NCI-H146 treated with DMSO at 0.1 percent for 48 hours (cell line): ENCODE results near the gene RNF152.

Experiments used
- DNase-seq: peaks from one replicate; lab custom pipeline; 2025; ENCODE audit not compliant: unreplicated experiment; lab: John Stamatoyannopoulos, UW

Gene RNF152

DNA sequence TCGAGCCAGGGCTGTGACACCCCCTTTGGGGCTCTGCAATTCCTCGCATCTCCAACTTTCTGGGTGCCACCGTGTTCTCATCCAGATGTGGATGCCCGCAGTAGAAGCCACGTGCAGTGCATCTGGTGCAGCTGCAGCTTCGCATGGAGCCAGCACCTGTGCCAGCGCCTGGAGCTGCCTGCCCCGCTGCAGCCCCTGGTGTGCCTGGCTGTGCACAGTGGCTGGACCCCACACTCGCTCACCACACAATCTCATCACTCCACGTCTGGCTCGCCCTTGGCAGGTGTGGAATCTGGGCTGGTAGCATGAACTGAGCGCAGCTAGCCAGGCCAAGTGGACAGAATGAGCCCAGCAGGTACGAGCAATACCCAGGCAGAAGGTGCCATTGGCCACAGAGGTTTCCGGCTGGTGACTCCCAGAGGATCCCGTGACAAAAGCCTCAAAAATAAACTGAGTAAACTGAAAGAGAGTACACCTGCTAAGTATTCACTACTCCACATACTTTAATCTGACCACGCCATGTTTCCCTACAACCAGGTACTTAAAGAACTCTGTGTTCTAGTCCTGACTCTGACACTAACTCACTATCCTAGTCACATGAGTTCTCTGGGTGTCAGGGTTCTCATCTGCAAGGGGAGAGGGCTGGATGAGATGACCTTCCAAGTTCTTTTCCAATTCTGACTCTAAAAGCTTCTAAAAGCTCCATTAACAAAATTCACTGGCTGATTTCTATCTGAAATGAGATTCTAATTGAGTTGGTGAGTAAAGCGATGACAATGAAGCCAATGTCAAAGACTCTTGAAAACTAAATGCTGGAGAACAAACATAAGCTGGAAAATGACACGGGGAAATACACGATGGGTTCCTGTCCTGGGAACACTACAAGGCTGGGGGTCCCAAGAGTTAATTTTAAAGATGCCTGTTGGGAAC lies 37.1 kb downstream of the RNF152 start:
- no peak for DNase-seq

DNA sequence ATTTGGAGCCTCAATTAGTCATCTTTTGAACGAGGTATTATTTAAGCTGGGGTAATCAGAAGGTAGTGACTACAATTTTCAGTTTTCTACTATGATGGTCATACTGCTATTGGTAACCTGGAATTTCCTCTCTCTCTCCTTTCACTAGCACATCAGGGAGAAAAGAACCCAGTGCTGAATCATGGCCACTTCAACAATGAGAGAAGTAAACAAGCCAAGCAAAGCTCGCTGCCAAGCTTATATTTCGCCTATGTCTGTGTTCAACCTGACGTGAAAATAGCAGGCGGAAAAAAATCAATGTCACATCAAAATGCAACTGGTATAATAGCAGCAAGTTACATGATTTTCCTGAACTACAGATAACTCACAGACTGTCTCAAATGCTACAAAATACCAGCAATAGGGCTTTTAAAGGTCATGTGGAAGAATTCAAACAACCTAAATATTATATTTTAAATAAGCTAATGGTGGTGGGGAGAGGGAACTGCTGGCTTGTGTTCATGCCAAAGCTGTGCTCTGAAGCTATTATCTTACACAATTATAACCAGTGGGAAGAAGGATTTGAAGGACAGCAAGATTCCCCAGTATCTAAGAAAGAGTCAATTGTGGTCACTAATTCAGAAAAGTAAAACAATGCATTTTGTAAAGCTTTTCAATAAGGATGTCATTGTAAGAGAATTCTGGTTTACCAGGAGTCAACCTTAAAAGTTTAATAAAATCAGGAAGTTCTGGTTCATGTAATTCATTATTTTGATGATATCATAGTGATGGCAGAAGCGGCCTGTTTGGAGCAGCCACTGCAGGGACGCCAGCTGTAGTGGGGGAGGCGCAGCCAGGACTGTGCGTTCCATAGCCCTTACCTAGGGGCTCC lies 38.0 kb downstream of the RNF152 start:
- DNase-seq: no peak

DNA sequence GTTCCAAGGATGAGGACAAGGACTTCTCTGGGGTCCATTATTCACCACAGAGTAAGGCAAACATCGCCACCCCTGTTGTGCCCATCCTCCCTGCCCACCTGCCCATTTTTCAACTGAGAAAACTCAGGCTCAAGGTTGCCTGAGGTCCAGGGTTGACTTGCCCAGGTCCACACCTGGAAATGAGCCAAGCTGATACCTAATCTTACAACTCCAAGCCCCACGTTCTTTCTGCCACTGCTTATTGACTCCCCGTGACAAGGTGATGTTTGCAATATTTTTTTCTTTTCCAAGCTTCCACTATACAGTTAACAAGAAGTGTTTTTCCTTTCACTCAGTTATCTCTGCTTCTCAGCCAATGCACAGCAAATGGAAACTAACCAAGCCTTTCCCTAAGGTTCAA lies 39.0 kb downstream of the RNF152 start:
- no peak for DNase-seq

DNA sequence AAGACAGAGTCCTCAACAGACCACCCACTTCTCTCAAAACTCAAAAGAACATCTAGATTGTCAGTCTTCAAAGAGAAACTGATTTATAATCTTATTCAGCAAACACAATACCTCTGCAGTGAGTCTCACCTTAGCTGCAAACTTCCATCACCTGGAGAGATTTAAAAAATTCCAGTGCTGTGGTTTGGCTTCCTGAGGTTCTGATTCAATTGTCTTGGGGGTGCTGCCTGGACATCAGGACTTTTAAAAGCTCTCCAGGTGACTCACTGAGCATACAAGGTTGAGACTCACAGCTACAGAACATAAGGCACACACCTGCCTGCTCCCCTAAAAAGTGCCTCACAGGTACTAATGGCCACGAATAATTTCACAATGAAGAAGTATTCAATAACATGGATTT lies 40.3 kb downstream of the RNF152 start:
- no peak for DNase-seq

DNA sequence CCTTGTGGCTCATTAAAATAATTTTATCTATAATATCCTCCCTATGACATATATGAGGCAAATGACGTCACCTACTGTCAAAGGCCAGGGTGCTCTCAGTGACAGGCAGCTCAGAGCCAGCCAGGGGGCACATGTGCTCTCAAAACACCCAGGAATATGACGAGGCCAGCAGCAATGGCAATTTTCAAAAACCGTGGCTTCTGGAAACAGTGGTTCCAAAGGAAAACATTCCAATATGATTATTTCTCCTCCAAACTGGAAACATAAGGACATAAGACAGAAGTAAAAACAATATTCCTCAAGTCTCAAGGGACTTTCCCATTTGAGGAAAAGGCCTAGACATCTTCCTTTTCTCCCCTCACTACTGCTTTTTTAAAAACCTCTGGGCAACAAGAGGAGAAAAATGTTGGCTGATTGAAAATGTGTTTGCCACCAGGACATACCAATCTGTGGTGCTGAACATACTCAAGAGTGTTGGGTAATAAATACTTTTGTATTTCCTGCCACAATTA lies 40.8 kb downstream of the RNF152 start:
- no peak for DNase-seq

DNA sequence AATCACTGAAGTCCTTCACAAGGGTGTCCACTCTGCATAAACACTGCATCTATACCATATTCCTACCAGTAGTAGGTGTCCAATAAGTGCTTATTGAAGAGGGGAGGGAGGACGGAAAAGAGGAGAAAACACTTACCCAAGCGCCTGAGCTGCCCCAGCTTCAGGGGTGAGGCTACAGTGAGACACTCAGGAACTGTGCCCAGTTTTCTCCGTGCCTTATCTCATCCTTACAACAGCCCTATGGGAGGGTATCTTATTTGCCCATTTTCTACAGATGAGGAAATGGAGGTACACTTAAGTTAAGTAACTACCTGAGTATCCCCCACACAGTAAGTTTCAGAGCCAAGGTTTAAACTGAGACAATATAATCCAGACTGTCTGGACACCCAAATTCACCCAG lies 41.5 kb downstream of the RNF152 start:
- DNase-seq: no peak

DNA sequence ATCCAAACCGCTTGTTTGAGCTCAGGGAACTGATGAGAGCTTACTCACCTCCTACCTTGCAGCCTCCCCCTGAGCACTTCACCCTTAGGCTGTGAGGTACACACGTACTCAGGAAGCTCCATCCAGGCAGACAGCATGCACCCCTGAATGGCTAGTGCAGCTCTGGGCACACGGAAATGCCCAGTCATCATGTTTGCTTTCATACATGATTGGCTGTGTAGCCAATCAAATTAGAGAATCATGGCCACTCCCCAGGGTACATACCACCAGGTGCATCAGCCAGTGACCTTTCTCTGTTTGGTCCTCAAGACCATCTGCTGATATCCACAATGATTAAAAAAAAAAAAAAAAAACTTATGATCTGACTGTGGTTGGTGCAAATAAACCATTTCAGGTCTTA lies 42.1 kb downstream of the RNF152 start:
- no peak for DNase-seq

DNA sequence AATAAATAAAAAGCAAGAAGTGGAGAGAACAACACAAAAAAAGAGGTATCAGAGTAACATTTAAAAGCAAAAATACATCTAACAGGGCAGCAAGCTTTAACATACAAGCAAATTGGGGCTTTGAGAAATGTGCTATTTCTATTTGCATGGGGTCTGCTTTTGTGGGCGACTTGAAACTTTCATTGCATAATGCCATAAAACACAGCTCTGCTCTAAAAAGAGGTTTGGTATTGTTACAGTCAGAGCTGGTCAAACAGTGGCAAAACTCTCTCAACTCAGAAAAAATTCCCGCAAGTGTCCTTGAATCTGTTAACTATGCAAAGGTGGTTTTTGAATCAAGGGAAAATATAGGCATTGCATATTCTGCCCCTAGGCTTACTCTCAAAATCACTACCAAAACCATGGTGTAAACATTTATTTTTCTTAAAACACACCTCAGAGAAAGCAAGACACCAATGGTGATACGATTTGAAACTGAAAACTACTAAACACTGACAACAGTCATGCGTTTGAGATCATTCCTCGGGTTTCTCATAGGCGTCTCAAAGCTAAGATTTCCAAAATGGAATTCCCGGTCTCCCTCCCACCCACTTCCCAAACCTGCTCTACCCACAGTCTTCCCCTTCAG lies 45.5 kb downstream of the RNF152 start:
- no peak for DNase-seq

DNA sequence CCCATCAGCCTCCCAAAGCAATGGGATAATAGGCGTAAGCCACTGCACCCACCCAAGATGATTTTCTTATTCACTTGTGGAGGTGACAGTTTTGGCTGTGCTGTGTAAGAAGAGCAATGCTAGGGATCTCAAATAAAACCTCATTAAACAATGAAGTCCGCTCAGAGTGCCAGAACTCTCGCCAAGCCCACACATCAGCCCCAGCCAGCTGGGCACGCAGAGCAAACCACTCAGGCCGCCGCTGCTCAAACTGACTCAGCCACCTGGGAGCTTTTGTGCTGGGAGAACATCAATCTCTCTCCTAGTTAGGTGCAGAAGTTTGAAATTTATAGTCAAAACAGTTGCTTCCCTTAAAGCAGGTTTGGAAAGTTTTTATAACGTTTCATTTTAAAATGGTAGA lies 47.6 kb downstream of the RNF152 start:
- no peak for DNase-seq

DNA sequence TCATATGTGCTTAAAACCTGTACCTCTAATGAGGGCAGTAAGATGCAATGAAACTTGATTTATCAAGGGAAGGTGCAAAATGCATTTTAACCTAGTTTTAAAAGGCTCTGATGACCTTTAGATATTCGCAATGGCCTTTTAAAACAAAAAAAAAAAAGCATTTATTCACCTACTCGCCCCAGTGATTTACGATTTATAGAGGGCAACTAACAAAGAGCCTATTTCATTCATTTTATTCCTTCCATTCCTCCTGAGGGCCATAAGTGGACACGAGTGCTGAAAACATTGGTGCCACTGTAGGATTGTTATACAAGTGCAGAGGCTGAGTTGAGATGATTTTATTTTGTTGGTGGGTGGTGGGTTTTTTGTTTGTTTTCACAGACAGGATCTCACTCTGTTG lies 48.1 kb downstream of the RNF152 start:
- no peak for DNase-seq

DNA sequence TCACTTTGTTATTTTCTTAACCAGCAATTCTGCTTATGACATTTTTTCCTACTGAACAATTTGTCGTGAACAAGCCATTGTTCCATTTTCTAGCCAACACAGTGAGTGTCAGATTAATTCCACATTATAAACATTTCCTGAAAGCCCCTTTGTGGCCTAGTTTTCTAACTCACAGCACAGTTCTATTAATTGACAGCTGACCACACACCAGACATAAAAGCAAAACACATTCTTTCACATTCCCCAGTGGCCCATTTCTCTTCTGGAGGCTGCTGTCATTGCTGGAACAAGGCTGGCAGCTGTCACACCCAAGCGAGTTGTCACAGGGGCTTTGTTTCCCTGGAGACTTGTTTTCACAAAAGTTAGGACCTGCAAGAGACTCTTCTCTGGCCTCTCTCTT lies 50.7 kb downstream of the RNF152 start:
- no peak for DNase-seq

DNA sequence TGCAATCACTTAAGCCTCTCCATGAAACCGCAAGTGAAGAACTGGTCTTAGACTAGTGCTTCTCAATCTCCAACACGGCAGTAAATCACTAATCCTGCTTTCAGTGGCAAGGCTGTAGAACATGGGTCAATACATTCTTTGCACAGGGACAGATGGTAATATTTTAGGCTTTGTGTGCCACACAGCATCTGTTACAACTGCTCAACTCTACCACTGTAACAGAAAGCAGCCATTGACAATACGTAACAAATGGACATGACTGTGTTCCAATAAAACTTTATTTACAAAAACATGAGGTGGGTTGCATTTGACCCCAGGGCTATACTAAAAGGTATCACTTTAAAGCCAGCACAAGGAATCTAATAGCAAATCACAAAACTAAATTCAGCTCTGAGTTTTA lies 51.1 kb downstream of the RNF152 start:
- no peak for DNase-seq

DNA sequence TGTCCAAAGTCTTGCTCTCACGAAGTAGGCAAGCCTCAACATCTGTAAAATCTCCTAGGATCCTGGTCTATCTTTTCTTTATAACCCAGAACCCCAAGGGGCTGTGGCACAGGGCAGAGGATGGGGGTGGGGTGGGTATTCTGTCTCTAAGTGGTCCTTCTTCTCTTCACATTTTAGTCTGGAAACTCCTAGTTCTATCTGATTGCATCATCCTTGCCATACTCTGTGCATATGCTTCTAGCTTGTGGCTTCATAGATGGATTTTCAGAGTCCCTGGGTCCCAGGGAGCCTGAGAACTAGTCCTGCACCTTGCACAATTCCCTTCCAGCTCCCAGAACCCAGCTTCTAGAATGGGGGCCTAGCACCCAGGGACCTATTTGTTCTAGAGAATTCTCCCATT lies 52.5 kb downstream of the RNF152 start:
- DNase-seq: no peak

DNA sequence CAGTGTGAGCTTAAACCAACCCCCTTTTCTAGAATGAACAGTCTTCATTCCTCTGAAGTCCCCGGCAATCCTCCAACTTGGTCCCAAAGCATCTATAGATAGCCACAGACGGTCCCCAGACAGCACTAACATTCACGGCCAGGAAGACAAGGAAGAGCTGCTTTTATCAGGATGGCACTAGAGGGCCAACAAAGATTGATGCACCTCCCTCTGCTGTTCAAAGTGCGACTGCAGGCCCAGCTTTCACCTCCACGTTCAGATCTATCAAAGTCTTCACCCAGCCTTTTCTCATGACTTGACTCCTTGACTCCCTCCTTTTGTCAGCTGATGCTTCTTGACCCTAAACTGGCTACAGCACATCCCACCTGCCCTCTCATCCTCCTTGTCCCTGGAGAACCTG lies 54.3 kb downstream of the RNF152 start:
- no peak for DNase-seq

DNA sequence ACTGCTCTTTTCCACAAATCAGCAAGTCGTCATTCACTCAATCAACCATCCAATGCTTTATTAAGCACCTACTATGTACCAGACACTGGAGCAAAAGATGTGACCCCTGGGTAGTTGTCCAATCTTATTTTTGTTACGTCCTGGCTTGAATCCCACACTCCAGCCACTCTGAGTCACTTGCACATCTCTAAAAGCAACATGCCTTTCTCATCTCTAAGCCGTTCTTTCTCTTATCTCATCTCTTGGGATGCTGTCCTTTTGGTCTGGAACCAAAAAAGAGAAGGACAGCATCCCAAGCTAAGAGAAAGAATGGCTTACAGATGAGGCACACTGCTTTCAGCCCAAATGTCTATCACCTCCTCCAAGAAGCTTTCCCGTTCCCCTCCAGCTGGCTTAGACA lies 58.8 kb downstream of the RNF152 start:
- no peak for DNase-seq

DNA sequence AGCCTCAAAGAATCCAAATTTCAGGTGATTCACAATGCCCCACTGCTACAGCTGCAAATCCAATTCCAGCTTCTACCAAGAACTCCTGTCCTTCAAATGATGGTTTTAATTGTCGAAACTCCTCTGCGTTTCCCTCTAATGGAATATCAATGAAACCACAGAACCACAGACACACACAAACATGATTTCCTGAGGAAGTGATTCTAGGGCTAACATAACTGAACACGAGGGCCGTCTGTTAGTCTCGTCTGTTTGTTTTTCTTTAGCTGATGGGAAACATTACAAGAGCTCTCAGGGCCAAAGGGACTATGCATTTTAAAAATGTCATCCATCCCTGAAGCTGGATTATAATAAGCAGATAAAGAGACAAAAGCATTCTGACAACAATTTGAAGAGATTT lies 59.4 kb downstream of the RNF152 start:
- no peak for DNase-seq

DNA sequence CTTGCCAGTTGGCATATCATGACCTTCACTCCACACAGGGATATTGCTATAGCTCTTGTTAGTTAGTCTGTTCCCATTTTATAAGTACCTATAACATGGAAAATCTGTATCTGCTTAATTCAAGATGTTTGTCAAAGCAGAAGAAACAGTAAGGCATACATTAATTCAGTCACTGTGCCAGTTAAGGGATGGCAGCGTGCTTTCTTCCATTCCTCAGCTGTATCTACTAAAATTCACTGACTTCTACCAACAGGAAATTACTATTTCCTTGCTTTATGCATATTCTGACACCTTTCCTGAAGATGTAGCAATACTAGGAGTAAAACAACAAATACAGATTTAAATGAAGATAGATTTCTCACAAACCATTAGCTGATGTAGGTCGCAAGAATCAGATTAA lies 59.9 kb downstream of the RNF152 start:
- DNase-seq: no peak

DNA sequence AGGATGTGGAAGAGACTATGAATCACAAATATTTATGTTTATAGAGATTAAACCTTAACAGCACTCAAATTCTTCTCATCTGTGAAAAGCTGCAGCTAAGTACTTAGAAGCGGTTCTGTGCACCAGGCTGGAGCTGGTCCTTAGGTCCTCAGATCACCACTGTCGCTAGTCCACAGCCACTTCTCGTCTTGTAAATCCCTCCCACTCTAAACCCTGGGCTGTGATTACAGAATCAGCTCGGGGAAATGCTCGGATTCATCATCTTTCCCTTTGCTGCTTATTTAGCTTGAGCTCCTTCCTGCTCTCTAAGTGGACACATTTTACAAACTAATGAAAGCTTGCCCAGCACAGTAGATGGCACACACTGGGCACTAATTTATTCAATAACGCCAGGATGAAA lies 61.7 kb downstream of the RNF152 start:
- no peak for DNase-seq

DNA sequence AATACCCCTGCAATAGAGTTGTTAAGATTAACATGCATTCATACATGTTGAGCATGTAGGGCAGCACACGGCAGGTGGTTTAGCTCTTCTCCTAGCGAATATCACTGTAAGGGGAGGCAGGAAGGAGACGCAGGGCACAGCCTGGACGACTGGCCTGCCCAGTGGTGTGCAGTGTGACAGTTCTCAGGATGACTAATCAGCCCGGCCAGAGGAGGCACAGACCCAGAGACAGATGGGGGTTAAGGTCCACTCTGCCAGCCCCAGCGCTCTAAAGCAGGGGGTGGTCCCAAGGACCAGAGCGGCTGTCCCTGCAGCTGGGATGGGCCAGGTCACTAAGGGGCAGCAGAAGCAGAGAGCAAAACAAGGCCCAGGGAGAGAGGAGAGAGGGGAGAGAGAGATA lies 63.7 kb downstream of the RNF152 start:
- DNase-seq: no peak

DNA sequence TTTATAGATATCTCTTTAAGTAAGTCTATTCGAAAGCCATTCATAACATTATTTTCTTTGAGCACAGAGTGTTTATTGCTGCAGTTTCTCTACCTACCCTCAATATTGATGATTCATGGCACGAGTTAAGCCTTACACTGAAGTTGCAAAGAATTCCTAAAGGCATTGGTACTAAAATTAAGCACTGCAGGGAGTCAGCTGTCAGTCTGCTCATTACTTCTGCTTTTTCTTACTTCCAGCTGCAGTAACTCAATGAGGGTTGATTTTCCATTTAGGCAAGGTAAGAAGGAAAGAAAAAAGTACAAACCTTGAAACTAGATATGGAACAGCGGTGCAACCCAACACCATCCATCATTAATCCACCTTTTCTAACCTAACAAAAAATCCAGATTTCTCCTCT lies 65.2 kb downstream of the RNF152 start:
- no peak for DNase-seq

DNA sequence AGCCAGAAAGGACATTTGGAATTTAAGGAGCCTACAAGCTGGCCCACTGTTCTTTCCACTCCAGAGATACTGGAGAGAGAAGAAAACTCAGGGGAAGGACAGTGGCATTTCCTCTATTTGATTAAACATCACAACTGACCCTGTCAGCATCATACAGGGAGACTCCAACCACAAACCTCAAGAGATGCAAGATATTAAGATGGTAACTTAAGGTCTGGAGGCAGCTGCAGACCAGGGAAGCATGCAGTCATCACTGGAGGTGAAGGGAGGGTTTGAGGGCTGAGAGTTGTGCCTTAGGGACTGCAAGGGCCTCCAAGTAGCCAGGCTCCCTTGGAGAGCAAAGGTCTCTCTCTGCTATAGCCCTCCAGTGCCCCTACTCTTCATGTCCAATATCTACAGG lies 67.4 kb downstream of the RNF152 start:
- DNase-seq: no peak
